GM13976 (cell line): Measurements from ENCODE around the gene SH3BGRL2.

Experiments
- DNase-seq: peaks from one replicate; pipeline ENCODE4 v3.0.0; 2012; ENCODE audit warnings: low spot score
- CTCF ChIP-seq: IDR thresholded peaks from 2 replicates; pipeline ENCODE4 v1.5.1; 2012; ENCODE audit warnings: borderline replicate concordance, mild to moderate bottlenecking; ENCODE audit not compliant: insufficient read depth; ENCODE audit errors: extremely low read depth, missing control alignments, control extremely low read depth
- in situ Hi-C: fragments of 300-500 bp; cut with MboI; formaldehyde crosslinking; loops from one replicate; pipeline ENCODE4 v1.12.0; 2022; ENCODE audit warnings: low sequenced_read_pairs, mixed read lengths, inconsistent platforms; ENCODE audit not compliant: unreplicated experiment

SH3BGRL2 gene

DNA sequence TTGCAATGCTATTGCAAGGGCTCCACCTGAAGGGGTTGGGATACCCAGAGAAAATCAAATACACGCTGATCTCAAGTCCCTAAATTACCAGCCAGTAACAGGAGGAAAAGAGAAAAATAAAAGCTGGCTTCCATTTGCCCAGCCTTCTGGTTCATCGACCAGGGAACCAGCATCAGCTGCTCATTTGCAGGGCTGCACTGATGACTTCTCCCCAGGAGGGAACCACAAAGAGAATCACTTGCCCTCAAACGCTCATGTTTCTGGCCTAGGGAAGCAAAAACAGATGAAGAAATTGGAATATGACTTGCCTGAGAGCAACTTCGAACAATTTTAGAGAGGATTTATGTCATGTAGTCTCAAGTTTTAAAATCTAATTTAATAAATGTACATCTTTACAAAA lies 119.7 kb downstream of the SH3BGRL2 start:
- in situ Hi-C loops = no loop called here
- TF ChIP-seq CTCF = no peak
- DNase-seq = no peak
